ENCODE data around the gene PHACTR3.

Gene PHACTR3

GRCh38 chr20:59805786-59806577, 201.6 kb downstream of the PHACTR3 start:
- DNase-seq = no peak

GRCh38 chr20:59806578-59806975, 202.2 kb downstream of the PHACTR3 start:
- no peak for DNase-seq

GRCh38 chr20:59807909-59808728, 203.8 kb downstream of the PHACTR3 start:
- peak; percentile 19 for DNase-seq

- DNase-seq = no peak
Observed at GRCh38 chr20:59808729-59809381, 204.5 kb downstream of the PHACTR3 start.

GRCh38 chr20:59809630-59810448, 205.5 kb downstream of the PHACTR3 start:
- DNase-seq = no peak

- DNase-seq = no peak
Observed at GRCh38 chr20:59810449-59811187, 206.3 kb downstream of the PHACTR3 start.

- no peak for DNase-seq
Observed at GRCh38 chr20:59811681-59812171, 207.4 kb downstream of the PHACTR3 start.

GRCh38 chr20:59812286-59813125, 208.2 kb downstream of the PHACTR3 start:
- DNase-seq = no peak

GRCh38 chr20:59813126-59813947, 209.0 kb downstream of the PHACTR3 start:
- no peak for DNase-seq

GRCh38 chr20:59813948-59814839, 209.9 kb downstream of the PHACTR3 start:
- DNase-seq = no peak

GRCh38 chr20:59814840-59815340, 210.6 kb downstream of the PHACTR3 start:
- no peak for DNase-seq

- DNase-seq = no peak
Observed at GRCh38 chr20:59816146-59816738, 211.9 kb downstream of the PHACTR3 start.

GRCh38 chr20:59817406-59817805, 213.1 kb downstream of the PHACTR3 start:
- DNase-seq = no peak

GRCh38 chr20:59817846-59818615, 213.7 kb downstream of the PHACTR3 start:
- no peak for DNase-seq

GRCh38 chr20:59818911-59819310, 214.6 kb downstream of the PHACTR3 start:
- DNase-seq = no peak

- DNase-seq = no peak
Observed at GRCh38 chr20:59819496-59820203, 215.3 kb downstream of the PHACTR3 start.
